Keratinocyte (primary cell): ENCODE data around the gene DGKD. TPM values are rescaled to one million over a fixed set of nuclear protein-coding genes. Genes with fewer than 3 reads are reported as not detected.

Source experiments
- DNase-seq: peaks from one replicate; pipeline ENCODE4 v3.0.0-alpha.2; 2011; ENCODE audit warnings: low read depth, missing footprints, low spot score
- FAIRE-seq: peaks from 2 replicates; lab custom pipeline; 2011; peaks lifted over from hg19 to GRCh38; lab: Jason Lieb, UNC
- H2AFZ ChIP-seq: 2 replicates; pipeline ENCODE4 v1.6.0; 2012; ENCODE audit warnings: low read length, control low read depth, inconsistent platforms; ENCODE audit not compliant: control insufficient read depth
- H3K27ac ChIP-seq: 2 replicates; pipeline ENCODE4 v1.5.1; 2011; ENCODE audit warnings: low read length; ENCODE audit not compliant: control insufficient read depth, insufficient read depth
- H3K27me3 ChIP-seq: 3 replicates; pipeline ENCODE4 v1.6.0; 2011; ENCODE audit warnings: low read length; ENCODE audit not compliant: control insufficient read depth, insufficient read depth; ENCODE audit errors: extremely low read depth
- H3K36me3 ChIP-seq, 2 experiments: 2 replicates in 1 of 2; 3 replicates in 1 of 2; pipeline ENCODE4 v1.5.1; 2011; ENCODE audit warnings: low read length in 2 of 2, mild to moderate bottlenecking in 1 of 2; ENCODE audit not compliant: control insufficient read depth in 2 of 2, insufficient read depth in 2 of 2; ENCODE audit errors: extremely low read depth in 1 of 2
- H3K4me1 ChIP-seq: 3 replicates; pipeline ENCODE4 v1.5.1; 2011; ENCODE audit warnings: low read length; ENCODE audit not compliant: control insufficient read depth, insufficient read depth; ENCODE audit errors: extremely low read depth
- H3K4me2 ChIP-seq: 3 replicates; pipeline ENCODE4 v1.6.0; 2011; ENCODE audit warnings: low read depth, low read length; ENCODE audit not compliant: control insufficient read depth, insufficient read depth; ENCODE audit errors: extremely low read depth
- H3K4me3 ChIP-seq, 3 experiments: fragments of 200-600 bp in 1 of 3; sonication (generic) in 1 of 3; 2 replicates in 2 of 3; 3 replicates in 1 of 3; pipeline ENCODE4 v1.5.1; 2011 to 2016; ENCODE audit warnings: low read length in 3 of 3, mild to moderate bottlenecking in 3 of 3, control low read depth in 2 of 3, inconsistent platforms in 1 of 3, low read depth in 1 of 3, mixed read lengths in 1 of 3, mixed run types in 1 of 3, moderate library complexity in 1 of 3; ENCODE audit not compliant: control insufficient read depth in 2 of 3, insufficient read depth in 2 of 3; ENCODE audit errors: extremely low read depth in 1 of 3
- H3K79me2 ChIP-seq: 2 replicates; pipeline ENCODE4 v1.6.0; 2012; ENCODE audit warnings: low read length; ENCODE audit not compliant: control insufficient read depth, insufficient read depth
- H3K9ac ChIP-seq: 3 replicates; pipeline ENCODE4 v1.6.0; 2011; ENCODE audit warnings: low read length; ENCODE audit not compliant: control insufficient read depth, insufficient read depth; ENCODE audit errors: extremely low read depth
- H3K9me1 ChIP-seq: 3 replicates; pipeline ENCODE4 v1.6.0; 2011; ENCODE audit warnings: low read length; ENCODE audit not compliant: control insufficient read depth, insufficient read depth; ENCODE audit errors: extremely low read depth
- H3K9me3 ChIP-seq: 2 replicates; pipeline ENCODE4 v1.5.1; 2012; ENCODE audit warnings: low read depth, low read length; ENCODE audit not compliant: control insufficient read depth
- H4K20me1 ChIP-seq: 3 replicates; pipeline ENCODE4 v1.6.0; 2011; ENCODE audit warnings: low read length; ENCODE audit not compliant: control insufficient read depth, insufficient read depth; ENCODE audit errors: extremely low read depth
- CTCF ChIP-seq, 3 experiments: IDR thresholded peaks in 1 of 3; conservative IDR thresholded peaks in 1 of 3; optimal IDR thresholded peaks in 1 of 3; 2 replicates in 2 of 3; 3 replicates in 1 of 3; pipeline versions ENCODE3 to v1.5.1; 2011; ENCODE audit warnings: low read length in 3 of 3, mild to moderate bottlenecking in 3 of 3, moderate library complexity in 2 of 3, control low read depth in 1 of 3, inconsistent platforms in 1 of 3; ENCODE audit not compliant: insufficient read depth in 2 of 3; ENCODE audit errors: extremely low read depth in 1 of 3
- EZH2 ChIP-seq: IDR thresholded peaks from one replicate; pipeline ENCODE4 v1.6.1; 2012; ENCODE audit warnings: inconsistent platforms, mild to moderate bottlenecking, low read length, moderate library complexity
- dilution Hi-C: fragments of 300-500 bp; cut with MboI; formaldehyde crosslinking; loops from one replicate; pipeline ENCODE4 v1.7.0; 2020; ENCODE audit warnings: low sequenced_read_pairs; ENCODE audit not compliant: extremely low pct_ligation_motif_present
- polyA plus RNA-seq, 5 experiments: library from polyadenylated mRNA; depleted of rRNA in 3 of 5; stranded (reverse) in 3 of 5; stranded (forward) in 1 of 5; unstranded in 1 of 5; fragments of >200 nt; gene quantifications; 1 replicate in 1 of 5; 2 replicates in 3 of 5; 3 replicates in 1 of 5; pipeline versions ENCODE4 v1.2.1 to v1.2.3, GENCODE V29; 2011 to 2012; ENCODE audit warnings: missing spikeins in 2 of 5, low read depth in 1 of 5, low replicate concordance in 1 of 5

The DGKD gene
- polyA plus RNA-seq, 1 donor (not counting 4 experiments of a cell fraction or from before 2014, with no cell fraction given): 6.1 TPM

- peaks cover 8% of the 10 kb centered on the region for H3K27me3 ChIP-seq
- H3K4me1 ChIP-seq: no peaks in the 10 kb centered on the region
- H3K4me2 ChIP-seq: no peak overlapping the region
- no peaks in the 10 kb centered on the region for H4K20me1 ChIP-seq
- no peak for TF ChIP-seq EZH2
- TF ChIP-seq CTCF (optimal IDR thresholded peaks at IDR 0.05 in 1 of 3, IDR thresholded peaks at IDR 0.05 in 1 of 3, conservative IDR thresholded peaks at IDR 0.05 in 1 of 3; ENCODE audit: extremely low read depth in 1 of 3, insufficient read depth in 2 of 3, low read length in 3 of 3): no peak
- H3K79me2 ChIP-seq: no peaks in the 10 kb centered on the region
- H3K4me3 ChIP-seq: no peak overlapping the region
- H3K9ac ChIP-seq: no peak overlapping the region
- dilution Hi-C loops: no loop called here
- DNase-seq (no peak), FAIRE-seq (no peak)
- no peaks in the 10 kb centered on the region for H3K9me1 ChIP-seq
- H2AFZ ChIP-seq: no peak overlapping the region
- H3K27ac ChIP-seq: no peak overlapping the region
- H3K9me3 ChIP-seq: no peaks in the 10 kb centered on the region
- no peaks in the 10 kb centered on the region for H3K36me3 ChIP-seq
These were observed 27.8 kb upstream of the DGKD start for GRCh38 chr2:233326500-233326899.

GRCh38 chr2:233328922-233329321 is 25.4 kb upstream of the DGKD start:
- Histone ChIP-seq H2AFZ (no peak overlapping the region), H3K4me1 (no peaks in the 10 kb centered on the region), H3K9ac (no peak overlapping the region), H3K9me1 (no peaks in the 10 kb centered on the region), H4K20me1 (no peaks in the 10 kb centered on the region), H3K79me2 (no peaks in the 10 kb centered on the region), H3K27ac (no peak overlapping the region), H3K4me2 (no peak overlapping the region), H3K27me3 (peaks cover 11% of the 10 kb centered on the region), H3K36me3 (no peaks in the 10 kb centered on the region), H3K4me3 (no peak overlapping the region), H3K9me3 (no peaks in the 10 kb centered on the region)
- no peak for FAIRE-seq
- dilution Hi-C loops: no loop called here
- no peak for DNase-seq
- TF ChIP-seq EZH2: no peak
- no peak for TF ChIP-seq CTCF (optimal IDR thresholded peaks at IDR 0.05 in 1 of 3, IDR thresholded peaks at IDR 0.05 in 1 of 3, conservative IDR thresholded peaks at IDR 0.05 in 1 of 3; ENCODE audit: extremely low read depth in 1 of 3, insufficient read depth in 2 of 3, low read length in 3 of 3)
